Nucleus accumbens (tissue), 56 donors: ENCODE measurements around the gene RNF224.

ENCODE experiments used
- DNase-seq, 56 donors: peaks; one replicate each; lab custom pipeline; 2025; lab: John Stamatoyannopoulos, UW

The RNF224 gene

DNA sequence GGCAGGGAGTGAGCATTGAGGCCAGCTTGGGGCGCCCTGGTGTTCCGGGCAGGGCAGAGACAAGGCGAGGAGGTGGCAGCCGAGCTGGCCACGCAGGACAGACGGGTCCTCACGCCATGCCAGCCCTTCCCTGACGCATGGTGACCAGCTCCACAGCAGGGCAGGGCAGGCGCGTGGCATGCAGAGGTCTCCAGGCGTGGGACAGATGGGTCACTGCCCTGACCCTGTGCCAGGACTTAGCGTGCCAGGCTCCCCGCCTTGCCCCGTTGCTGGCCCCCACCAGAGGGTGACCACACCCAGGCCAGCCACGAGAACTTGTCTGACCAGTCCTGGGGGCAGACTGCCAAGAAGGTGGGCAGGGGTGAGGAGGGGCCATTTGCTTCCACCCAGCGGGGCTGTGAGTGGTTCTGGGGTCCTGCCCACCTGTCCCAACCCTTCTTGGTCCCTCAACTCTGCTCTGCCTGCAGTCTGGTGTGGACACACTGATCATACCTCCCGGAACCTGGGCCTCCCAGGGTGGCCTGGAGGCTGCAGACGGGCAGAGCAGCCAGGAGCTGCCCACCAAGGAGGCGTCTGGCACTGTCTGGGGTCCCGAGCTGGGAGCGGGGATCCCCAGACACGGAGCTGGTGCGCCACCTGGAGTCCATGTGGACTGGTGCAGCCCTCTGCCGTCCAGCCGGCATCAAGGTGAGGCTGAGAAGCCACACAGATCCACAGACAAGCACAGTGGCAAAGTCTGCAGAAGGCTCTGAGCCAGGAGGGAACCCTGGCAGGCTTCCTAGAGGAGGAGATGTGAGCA, at the start of gene RNF224:
TSS of gene RNF224 (plus strand) at position 449 of the 799 bp plus-strand sequence. CDS start 834 bp downstream, outside the sequence.
- peak in 45 of 56 donors; percentile 2 to 80 (median 35) for DNase-seq

DNA sequence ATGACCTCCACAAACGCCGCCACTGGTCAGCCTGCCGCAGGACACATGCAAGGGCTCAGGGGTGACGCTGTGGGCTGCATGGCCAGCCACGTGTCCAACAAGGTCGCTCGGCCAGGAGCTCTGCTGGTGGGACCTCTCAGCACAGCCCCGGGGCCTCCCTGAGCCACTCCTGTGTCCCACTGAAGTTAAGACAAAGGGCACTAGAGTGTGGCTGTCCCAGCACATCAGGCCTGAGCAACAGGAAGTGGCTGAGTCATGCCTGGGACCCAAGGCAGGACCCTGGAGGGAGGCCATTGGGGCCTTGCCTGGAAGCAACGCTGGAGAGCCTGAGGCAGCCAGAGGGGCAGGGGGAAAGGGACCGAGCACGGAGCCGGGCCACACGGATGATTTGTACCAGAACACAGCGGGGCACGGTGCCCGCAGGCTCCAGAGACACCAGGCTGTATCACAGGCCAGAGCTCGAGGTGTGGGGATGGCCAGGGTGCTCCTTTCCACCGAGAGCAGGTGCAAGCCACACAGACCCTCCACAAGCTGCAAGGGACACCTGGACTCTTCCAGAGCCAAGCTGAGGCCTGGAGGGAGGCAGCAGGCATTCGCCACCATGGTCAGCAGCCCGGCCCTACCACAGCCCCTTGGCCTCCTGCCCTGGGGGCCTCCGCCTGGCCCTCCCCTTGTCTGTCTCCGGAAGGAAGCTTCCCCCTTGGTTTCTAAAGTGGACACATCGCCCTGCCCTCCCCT, 48.9 kb upstream of the RNF224 start:
- no peak for DNase-seq

DNA sequence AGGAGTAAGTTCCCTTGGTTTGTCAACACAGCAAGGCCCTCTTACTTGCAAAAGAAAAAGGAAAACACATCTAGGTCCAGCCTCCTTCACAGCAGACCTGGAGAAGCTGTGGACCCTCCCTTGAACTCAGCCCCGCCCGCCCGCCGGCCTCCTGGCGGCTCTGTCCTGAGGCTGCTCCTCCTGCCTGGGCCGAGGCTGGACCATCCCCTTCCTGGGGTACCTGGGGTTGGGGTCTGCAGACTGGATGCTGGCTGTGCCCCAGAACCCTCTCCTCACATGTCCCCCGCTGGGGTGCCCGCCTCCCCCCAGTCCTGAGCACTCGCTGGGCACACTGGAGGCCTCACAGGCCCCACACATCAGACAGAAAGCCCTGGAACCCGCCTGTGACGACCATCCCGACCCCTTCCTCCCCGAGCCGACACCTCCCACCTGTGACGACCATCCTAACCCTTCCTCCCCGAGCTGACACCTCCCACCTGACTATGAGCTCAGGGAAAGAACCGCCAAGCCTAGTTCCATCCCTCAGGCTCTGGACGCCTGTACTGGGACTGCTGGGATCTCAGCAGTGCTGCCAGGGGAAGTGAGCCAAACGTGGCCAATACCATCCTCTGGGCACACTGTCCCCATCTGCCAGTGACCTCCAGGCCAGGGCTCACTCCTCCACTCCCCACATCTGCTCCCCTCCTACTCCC, 48.2 kb upstream of the RNF224 start:
- DNase-seq = no peak

DNA sequence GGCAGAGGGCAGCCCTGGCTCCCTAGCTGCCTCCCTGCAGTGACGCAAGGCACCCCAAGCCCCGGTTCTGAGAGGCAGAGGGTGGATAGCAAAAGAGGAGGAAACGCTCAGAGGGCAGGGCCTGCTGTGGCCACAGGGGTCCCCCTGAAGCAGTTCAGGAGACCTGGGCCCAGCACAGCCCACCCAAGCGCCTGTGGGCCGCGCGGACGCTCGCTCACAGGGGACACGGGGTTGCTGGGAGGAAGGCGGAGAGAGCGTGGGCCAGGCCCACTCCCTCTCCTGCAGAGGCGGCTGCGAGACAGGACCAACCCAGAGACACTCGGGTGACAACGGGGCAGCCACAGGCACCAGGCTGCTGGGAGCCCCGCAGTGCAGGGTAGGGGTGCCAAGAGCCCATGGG, 47.5 kb upstream of the RNF224 start:
- no peak for DNase-seq

DNA sequence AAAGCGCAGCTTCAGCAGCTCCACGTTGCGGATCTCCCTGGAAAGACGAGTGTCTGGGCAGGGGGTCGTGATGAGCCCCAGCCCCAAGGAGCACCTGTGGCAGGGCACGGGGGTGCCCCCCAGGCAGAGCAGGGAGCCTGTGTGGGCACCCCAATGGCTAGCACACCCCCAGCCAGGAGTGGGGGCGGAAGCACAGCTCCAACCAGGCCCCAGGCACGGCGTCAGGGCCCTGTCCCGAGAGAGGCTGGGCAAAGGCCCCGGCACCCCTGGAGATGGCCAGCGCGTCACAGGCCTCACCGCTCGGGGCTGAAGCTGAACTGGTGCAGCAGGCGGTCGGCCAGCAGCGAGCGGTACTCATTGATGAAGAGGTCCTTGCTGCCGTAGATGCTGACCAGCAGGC, 46.8 kb upstream of the RNF224 start:
- DNase-seq = no peak

DNA sequence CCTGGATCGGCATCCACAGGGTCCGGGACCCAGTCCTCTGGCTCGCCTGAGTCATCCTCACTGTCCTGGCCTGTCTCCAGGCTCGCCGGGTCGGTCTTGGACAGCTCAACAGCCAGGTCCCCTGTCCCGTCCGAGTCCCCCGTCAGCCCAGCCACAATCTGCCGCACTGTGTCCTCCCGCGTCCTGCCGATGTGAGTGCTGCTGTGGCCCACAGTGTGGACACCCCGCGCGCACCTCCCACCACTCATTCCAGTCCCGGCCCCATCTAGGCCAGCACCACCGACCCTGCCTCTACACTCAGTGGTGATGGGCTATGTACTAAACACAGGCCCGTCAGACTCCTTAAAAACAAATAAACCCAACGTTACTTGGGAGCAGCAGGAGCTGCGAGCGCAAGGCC, 45.6 kb upstream of the RNF224 start:
- DNase-seq = no peak

DNA sequence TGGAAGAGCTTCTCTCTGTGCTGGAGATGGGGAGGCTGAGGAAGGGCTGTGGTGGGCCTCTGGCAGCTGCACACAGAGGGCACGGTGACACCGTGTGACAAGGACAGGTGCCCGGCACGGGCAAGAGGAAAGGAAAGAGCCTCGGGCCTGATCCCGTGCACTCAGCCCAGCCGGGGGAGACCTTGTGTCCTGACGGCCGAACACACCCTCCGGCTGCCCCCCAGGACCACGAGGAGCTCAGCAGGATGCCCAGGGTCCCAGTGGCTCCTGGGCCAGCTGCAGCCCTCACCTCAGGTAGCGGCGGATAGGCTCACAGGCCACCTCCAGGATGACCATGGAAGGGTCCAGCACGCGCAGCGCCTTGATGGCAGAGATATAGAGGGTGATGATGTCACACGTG, 44.5 kb upstream of the RNF224 start:
- DNase-seq = no peak

DNA sequence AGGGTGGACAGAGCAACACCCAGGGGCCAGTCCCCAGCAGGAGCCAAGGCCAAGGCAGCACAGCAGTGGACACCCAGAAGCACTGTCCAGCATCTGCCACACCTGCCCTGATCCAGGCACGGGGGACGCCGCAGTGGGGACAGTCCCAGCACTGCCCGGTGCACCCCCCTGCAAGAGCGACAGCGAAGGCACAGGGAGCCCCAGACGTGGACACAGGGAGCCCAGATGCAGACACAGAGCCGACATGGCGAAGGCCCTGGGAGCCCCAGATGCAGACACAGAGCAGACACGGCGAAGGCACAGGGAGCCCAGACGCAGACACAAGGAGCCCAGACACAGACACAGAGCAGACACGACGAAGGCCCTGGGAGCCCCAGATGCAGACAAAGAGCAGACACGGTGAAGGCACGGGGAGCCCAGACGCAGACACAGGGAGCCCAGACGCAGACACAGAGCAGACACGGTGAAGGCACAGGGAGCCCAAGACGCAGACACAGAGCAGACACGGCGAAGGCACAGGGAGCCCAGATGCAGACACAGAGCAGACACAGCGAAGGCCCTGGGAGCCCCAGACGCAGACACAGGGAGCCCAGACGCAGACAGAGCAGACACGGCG, 43.2 kb upstream of the RNF224 start:
- no peak for DNase-seq

DNA sequence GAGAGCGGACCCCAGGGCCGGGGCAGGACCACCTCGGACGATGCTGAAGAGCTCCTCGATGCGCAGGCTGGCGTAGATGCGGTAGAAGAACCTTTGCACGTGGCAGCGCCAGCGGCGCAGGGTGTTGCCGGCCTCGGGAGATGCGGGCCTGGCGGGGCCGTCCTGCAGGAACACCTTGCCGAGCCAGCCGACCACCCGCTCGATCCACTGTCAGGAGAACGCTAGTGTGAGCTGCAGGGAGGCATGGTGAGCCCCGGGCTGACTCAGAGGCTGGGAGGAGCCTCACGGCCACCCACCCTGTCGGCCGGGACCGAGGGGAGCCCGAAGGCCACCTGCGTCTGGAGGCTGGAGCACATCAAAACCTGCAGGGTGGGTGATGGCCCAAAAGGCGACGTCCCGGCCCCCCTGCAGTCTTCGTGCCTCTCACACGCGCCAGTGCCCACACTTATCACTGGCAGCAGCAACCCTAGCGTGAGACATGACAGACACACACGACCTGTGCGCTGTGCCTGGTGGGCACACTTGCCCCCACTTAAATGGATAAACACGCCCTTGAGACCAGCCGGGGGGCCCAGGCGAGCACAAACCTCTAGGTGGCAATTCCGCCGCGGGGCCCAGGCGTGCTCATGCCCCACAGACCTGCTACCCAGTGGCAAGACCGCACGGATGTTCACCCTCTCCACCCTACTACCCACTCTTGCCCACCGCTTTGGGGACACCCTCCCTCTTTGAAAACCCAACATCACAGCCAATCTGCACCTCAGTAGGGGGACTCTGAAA, 42.2 kb upstream of the RNF224 start:
- DNase-seq = no peak

DNA sequence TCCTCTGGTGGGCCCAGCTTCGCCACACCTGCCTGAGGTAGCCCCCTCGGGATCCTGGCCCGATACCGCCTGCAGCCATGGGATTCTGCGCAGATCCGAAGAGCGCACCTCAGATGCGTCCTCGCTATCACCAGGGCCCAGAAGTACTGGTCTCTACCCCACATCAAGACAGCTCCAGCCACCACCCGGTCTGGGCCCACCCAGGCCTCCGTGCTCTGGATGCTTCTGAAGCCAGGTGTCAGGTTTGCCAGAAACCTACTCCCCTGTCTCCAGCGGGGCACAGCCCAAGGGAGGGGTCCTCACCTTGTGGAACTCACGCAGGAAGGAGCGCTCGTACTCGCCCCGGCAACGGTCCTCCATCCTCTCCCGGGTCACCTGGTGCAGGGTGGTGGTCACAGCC, 41.4 kb upstream of the RNF224 start:
- DNase-seq = no peak

DNA sequence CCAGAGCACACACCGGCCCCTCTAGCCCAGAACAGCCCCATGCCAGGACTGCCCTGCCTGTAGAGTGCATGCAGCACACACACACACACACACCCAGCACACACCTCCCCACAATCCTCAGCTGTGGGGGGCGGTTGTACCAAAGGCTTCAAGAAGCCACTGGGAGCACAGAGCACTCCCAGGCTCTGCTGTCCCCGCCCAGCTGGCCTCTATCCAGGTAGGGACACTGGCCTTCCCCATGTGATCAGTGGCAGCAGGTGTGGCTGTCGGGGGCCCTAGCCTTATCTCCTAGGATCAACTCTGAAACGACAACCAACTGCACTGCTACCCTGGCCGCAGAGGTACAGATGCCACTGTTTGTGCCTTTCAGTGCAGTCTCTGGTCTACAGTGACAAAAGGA, 40.9 kb upstream of the RNF224 start:
- no peak for DNase-seq

DNA sequence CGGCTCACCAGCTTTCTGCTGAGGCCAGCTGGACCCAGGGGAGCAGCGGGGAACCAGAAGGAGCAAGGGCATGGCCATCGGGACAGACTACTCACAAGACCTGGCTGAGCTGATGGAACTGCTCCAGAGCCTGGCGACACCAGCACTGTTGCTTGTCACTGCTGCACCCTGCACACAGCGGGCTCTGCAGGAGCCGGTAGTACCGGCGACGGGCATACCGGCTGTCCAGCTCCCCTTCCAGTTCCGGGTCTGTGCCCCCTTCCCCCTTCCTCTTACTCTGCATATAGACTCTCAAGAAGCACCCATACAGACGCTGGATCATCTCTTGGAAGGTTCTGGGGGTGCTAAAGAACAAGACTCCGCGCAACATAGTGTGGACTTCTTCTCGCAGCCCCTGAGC, 39.9 kb upstream of the RNF224 start:
- DNase-seq = no peak

DNA sequence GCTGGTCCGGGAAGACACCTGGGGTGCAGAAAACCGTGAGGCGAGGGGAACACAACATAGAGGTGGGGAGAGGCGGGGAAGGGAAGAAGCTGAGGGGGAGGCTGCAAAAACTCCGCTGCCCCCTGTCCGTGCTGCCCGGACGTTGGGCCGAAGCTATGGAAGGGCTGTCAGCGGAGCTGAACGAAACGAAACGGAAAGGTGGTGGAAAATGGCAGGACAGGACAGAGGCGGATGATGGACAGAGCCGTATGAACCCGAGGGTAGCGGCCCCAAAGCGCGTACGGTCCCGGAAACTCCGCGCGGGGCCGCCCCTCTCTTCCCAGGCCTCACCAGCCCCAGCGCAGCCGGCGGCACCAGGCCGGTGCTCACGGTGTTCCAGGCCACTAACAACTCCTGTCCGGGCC, 39.2 kb upstream of the RNF224 start:
- DNase-seq = no peak

DNA sequence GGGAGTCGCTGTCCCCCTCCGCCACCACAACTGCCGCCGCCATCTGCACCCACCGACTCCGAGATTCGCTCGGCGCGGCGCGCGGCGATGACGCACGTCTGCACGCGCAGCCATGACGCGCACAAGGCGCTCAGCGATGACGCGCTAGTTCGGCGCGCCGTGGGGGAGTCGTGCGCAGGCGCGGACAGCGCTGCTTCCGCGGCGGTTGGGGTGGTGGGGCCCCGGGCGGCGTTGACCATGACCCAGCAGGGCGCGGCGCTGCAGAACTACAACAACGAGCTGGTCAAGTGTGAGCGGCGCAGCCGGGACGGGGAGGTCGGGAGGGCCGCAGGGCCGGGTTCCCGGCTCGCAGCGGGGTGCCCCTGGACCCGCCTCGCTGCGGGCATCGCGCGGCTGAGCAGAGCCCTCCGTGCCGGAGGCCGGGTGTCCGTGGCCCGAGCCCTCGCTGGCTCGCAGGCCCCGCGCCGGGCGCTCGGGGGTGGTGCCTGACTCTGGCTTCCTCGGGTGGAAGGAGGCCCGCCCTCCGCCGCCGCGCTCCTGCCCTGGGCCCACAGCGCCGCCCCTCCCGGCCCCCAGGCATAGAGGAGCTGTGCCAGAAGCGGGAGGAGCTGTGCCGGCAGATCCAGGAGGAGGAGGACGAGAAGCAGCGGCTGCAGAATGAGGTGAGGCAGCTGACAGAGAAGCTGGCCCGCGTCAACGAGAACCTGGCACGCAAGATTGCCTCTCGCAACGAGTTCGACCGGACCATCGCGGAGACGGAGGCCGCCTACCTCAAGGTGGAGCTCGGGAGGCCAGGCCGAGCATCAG, 38.6 kb upstream of the RNF224 start, which contains the start of the genes ANAPC2 and SSNA1:
TSS of gene ANAPC2 (minus strand) at position 71 of the 807 bp plus-strand sequence. CDS start at position 43, 28 bp downstream.
TSS of gene SSNA1 (plus strand) at position 187 of the 807 bp plus-strand sequence. CDS start at position 238, 51 bp downstream.
- peak in 55 of 56 donors; percentile 57 to 96 (median 90) for DNase-seq

DNA sequence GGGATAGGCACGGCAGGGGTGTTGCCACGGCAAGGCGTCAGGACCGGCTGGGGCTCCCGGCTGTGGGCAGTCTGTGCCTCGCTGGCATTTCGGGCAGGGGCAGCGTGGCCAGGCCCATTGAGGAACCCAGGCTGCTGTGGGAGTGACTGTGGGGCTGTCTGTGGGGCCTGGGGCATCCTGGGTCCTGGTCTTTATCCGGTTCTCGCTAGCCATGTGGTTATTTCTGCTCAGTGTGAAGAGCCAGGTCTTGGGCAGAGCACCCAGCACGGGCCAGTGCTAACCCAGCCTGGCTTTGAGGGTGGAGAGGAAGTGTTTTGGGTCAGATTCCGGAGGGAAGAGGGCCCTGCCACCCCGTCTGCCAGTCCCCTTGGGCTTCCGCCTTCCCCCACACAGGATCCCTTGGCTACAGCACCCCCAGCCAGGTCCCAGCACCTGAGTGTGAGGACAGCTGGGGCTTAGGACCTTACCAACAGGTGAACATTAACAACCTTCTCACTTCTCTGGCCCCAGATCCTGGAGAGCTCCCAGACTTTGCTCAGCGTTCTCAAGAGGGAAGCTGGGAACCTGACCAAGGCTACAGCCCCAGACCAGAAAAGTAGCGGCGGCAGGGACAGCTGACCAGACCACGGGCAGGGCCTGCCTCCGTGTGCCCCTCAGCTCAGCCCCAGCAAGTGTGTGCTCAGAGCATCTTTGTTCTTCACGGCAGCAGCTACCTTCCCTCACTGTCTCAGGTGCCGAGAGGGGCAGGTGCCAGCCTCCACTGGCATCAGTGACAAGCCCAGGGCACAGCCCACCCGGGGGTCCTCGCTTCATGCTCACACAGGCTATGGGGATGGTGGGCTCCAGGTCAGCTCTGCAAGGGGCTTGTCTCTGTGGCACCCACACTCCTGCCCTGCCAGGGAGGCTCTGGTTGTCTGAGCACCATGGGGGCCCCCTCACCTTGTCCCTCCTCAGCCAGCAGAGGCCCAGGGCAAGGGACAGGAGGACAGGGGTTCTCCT, 37.7 kb upstream of the RNF224 start:
- peak in 1 of 56 donors; percentile 35 for DNase-seq

DNA sequence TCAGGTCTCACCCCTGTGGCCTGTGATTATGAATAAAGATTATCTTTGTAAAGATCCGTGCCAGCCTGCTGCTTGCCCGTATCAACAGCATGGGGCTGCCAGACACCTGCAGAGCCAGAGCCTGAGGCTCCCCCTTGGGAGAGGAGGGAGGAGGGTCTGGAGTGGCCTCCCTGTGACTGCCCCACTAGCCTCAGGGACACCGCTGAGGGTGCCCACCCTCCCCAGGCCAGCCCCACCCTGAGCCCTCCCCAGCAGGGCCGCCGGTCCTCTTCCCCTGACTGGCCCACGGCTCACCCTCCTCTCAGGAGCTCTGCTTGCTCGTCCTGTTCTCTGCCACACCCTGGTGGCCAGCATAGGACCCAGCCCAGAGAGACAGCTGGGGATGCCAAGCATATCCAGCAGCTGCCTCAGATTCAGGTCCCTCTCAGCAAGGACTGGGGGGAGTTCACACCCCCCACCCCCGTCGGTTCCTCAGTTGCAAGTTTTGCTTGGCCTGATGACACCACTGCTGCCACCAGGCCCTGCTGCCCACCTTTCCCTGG, 36.9 kb upstream of the RNF224 start:
- no peak for DNase-seq

DNA sequence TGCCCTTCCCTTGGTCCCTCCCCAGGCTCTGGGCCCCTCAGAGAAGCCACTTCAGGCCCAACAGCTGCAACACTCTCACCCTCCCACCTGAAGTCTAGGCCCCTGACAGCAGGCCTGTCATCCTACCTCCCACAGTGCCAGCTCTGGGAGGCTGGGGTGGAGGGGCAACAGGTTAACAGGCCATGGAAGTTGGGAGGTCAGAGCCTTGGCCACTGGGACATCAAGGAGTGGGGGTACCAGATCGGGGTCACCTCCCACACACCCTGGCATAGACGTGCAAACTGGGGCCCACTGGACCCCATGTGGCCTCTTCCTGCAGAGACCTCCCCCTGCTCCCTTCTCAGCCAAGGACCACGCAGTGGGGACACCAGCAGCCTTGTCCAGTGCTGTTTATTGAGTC, 36.1 kb upstream of the RNF224 start:
- DNase-seq = no peak
